LNCaP clone FGC (cell line): Measurements from ENCODE around the gene CSRP2.
A peak's percentile ranks its signal among the peaks of the same experiment; 100 is the strongest.

Experiments used
- DNase-seq: peaks from one replicate; pipeline ENCODE4 v3.0.0-alpha.2; 2011; ENCODE audit warnings: low read depth
- H3K4me3 ChIP-seq: 2 replicates; pipeline ENCODE4 v1.5.1; 2011; ENCODE audit warnings: mild to moderate bottlenecking, low read depth, low read length, control low read depth
- TF ChIP-seq, protein P1 (sequence below): IDR thresholded peaks from 2 replicates; pipeline ENCODE4 v1.5.1; 2012; ENCODE audit warnings: mild to moderate bottlenecking; ENCODE audit not compliant: control insufficient read depth, insufficient read depth; ENCODE audit errors: extremely low read depth

CSRP2 gene

DNA sequence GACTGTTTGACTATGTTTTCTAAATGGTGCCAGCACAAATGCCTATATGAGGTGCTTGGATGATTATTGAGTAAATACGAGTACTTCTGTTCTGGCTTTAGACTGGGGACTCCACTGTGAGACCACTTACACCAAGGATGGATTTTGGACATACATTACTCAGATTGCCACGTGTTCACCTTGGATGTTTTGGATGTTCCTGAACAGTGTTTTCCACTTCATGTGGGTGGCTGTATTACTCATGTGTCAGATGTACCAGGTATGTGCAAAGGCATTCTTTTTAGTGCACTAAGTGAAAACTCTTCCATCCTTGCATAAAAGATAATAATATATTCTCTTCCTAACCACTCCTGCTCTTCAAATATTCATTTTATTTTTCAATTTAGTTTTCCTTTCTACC is 30.7 kb downstream of the CSRP2 start:
- DNase-seq: no peak
- no peak overlapping the region for H3K4me3 ChIP-seq
- TF ChIP-seq, protein P1, sequence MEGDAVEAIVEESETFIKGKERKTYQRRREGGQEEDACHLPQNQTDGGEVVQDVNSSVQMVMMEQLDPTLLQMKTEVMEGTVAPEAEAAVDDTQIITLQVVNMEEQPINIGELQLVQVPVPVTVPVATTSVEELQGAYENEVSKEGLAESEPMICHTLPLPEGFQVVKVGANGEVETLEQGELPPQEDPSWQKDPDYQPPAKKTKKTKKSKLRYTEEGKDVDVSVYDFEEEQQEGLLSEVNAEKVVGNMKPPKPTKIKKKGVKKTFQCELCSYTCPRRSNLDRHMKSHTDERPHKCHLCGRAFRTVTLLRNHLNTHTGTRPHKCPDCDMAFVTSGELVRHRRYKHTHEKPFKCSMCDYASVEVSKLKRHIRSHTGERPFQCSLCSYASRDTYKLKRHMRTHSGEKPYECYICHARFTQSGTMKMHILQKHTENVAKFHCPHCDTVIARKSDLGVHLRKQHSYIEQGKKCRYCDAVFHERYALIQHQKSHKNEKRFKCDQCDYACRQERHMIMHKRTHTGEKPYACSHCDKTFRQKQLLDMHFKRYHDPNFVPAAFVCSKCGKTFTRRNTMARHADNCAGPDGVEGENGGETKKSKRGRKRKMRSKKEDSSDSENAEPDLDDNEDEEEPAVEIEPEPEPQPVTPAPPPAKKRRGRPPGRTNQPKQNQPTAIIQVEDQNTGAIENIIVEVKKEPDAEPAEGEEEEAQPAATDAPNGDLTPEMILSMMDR: no peak

DNA sequence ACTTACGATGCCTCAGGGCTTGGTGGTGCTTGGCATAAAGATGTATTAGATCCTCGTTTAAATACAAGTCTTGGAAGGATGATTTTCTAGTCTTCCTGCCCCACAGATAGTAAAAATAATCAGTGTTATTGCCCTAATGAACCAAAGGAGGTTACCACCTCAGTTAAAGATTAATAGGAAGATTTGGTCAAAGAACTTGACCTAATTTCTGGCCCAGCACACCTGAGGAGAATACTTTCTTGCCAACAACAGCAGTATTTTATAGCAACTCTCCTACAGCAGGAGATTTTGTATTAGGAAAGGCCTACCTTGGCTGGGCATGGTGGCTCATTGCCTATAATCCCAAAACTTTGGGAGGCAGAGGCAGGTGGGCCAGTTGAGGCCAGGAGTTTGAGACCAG is 31.6 kb downstream of the CSRP2 start:
- no peak overlapping the region for H3K4me3 ChIP-seq
- no peak for DNase-seq
- TF ChIP-seq, protein P1: no peak

DNA sequence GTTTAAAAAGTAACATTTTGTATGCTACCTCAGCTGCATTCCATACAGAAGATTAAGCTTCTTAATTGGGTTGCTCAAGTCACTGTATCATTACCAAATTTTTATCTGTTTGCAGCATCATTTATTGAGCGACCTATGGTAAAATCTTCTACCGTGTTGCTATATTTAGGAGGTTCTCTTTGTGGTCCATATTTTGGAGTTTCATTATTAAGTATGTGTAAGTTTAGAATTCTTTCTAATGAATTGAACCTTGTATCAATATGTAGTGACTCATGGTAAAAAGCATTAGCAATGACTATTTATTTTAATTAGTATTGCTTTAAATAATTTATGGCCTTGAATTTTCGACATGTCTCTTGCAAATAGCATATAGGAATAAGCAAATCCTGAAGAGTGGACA is 42.2 kb downstream of the CSRP2 start:
- TF ChIP-seq, protein P1: no peak
- H3K4me3 ChIP-seq: no peak overlapping the region
- no peak for DNase-seq

DNA sequence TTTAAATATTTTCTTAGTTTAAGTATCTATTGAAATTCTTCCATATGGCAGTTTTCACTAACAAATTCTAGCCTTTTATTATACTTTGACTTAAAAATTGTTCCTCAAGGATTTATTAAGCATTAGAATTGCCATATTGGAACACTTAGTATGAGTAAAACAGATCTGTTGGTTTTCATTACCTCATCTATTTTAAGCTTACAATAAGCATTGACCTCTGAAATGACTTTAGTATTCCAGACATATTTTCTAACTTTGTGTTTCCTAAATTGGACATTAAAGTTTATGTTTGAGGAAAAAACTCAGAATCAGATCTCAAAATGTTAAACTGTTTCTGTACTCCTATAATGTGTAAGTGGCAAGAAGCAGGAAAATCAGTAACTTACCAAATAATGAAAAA is 48.4 kb downstream of the CSRP2 start:
- no peak overlapping the region for H3K4me3 ChIP-seq
- TF ChIP-seq, protein P1: no peak
- no peak for DNase-seq

DNA sequence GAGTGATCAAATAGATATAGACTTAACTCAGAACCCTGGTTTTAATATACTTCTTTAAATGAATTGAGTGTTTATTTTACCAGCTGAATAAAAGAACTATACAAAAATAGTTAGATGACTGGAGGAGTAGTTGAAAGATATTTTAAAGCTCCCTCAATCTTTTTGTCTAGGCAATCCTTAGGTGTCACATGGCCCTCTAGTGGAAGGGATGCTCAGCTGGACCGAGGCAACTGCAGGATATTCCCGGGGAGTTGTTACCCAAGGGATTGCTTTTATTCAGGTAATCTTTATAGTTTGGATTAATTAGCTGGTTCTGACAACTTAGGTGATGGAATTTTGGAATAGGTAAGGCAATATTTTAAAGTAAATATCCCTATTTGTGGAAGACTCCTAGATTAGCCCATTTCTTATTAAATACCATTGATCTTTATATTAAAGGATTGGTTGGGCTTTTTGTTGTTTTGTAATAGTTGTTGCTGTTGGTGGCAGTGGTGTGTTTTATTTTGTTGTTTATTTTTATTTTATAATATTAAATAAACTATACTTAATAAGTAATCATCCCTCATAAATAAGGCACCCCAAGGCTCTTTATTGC is 57.8 kb downstream of the CSRP2 start:
- TF ChIP-seq, protein P1: peak; percentile 74
- DNase-seq: no peak
- no peak overlapping the region for H3K4me3 ChIP-seq

DNA sequence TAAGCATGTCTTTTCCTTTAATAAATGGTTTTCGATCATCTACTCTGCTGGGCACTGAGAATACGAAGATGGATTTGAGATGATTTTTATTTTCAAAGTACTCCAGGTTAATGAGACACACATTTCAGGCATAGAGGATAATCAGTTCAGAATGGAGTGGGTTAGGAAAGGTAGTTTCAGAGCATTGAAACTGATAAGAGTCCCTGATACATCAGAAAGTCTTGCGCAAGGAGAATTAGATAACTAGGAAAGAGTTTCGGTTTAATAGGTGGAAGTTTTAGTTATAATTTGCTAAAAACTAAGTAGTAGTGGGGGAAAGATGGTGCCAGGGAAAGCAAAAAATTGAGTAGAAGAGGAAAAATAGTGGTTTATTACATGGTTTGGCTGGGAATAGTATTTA is 64.8 kb downstream of the CSRP2 start:
- H3K4me3 ChIP-seq: no peak overlapping the region
- TF ChIP-seq, protein P1: no peak

DNA sequence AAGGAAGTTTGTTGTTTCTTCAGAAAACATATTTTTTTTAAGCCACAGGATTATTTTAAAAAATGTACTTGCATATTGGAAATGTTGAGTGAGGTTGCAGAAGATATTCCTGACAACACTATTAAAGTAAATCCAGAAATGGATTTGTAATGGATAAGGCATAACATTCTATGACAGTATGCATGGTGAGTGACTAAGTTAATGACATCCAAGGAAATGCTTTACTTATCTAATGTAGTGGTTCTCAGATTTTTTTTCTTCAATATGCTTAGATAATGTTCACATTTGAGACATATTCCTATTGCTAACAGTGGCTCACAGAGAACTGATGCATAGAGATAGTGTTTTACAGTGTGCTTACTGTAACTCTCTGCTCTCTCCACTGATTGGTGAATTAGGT is 65.6 kb downstream of the CSRP2 start:
- TF ChIP-seq, protein P1: no peak

More for the DNA sequence above, 64.8 kb downstream of the CSRP2 start:
- no peak for DNase-seq

More for the DNA sequence above, 65.6 kb downstream of the CSRP2 start:
- no peak overlapping the region for H3K4me3 ChIP-seq
- DNase-seq: no peak
